SU-DHL-6 (cell line): Measurements from ENCODE around the gene TLCD3B.

Experiments used
- CTCF ChIP-seq: fragments of 200-600 bp; sonication (generic); IDR thresholded peaks from one replicate; pipeline ENCODE4 v1.5.1; 2017; ENCODE audit warnings: antibody characterized with exemption, mild to moderate bottlenecking, low read length, moderate library complexity; ENCODE audit not compliant: insufficient read depth, poor library complexity, severe bottlenecking
- EZH2phosphoT487 ChIP-seq: fragments of 200-600 bp; sonication (generic), shearing (Covaris generic); conservative IDR thresholded peaks from 2 replicates; pipeline ENCODE4 v1.6.1; 2018; ENCODE audit warnings: mild to moderate bottlenecking, antibody characterized with exemption, low read length, moderate library complexity, mixed read lengths

GRCh38 chr16:30005341-30006094 is 25.6 kb downstream of the TLCD3B start:
- TF ChIP-seq CTCF (peak; percentile 85), EZH2phosphoT487 (no peak)
